ENCODE measurements around the gene TFF1.

The TFF1 gene

DNA sequence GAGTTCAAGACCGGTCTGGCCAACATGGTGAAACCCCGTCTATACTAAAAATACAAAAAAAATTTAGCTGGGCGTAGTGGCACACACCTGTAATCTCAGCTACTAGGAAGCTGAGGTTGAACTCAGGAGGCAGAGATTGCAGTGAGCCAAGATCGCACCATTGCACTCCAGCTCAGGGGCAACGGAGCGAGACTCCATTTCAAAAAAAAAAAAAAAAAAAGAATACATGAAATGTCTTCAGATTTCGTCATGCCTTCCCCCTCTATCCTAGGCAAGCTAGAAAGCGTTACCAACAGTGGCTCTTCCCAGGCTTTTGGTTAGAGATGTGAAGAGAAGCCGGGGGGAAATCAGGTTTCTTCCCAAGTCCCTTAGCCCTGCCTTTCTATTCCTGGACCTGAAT is 3.6 kb downstream of the TFF1 start:
- no peak for DNase-seq (ENCODE audit: low read depth in 2 of 2)

DNA sequence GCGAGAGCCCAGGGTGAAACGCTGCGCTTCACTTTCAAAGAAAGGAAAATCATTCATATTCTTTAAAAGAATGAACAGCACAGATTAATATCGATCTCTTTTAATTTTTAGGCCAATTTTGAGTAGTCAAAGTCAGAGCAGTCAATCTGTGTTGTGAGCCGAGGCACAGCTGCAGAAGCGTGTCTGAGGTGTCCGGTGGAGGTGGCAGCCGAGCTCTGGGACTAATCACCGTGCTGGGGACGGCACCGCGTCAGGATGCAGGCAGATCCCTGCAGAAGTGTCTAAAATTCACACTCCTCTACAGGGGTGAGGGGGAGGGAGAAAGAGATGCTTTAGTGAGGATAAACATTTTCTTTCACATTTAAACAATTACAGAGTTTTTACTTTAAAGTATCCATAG is 4.1 kb downstream of the TFF1 start:
- no peak for DNase-seq (ENCODE audit: low read depth in 2 of 2)

DNA sequence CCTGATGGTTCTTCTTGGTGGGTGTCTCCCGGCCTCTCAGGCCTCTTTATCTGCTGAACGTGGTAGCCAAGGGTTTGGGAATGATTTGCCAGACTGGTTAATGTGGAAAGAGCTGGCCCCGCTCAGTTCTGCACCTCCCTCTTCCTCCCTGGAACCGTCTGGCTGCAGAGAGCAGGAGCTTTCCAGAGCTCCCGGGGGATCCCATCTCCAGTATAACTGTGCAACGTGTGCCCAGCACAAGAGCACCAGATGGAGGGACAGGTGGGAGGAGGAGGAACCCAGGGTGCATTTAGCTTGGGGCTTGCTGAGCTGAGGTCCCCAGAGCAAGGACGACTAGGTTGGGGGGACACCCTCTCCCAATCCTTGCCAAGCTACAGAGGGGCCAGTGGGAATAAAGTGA is 5.0 kb downstream of the TFF1 start:
- DNase-seq (ENCODE audit: low read depth in 2 of 2) = no peak

DNA sequence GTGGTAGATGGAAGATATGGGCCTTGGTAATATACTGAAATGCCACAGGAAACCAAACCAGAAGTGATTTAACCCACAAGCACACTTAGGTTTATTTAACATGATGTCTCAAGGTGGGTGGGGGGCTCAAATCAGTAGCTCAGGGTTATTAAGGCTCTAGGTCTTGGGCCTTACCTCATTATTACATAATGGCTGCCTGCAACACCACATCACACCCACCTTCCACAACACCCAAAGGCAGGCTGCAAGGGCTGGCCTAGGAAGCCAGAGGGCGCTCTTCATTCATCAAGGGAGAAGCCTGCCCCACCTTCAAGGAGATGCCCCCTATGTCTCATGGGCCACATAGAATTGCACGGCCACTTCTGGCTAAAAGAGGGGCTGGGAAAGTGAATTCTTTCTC is 6.0 kb downstream of the TFF1 start:
- no peak for DNase-seq (ENCODE audit: low read depth in 2 of 2)

DNA sequence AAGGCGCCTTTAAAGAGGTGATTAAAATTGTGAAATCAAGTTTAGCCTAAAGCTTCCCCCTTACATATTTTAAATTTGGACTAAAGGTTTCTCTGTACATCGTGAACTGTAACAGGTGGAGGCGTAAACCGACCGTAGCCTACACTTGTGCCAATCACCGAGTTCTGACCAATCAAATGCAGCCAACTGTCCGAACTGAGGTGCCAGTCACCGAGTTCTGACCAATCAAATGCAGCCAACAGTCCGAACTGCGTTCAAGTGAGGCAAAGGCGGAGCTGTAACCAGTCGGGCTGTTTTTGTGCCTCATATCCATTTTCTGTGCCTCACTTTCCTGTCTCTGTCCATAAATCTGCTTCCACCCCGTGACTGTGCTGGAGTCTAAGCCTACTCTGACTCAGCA is 7.4 kb downstream of the TFF1 start:
- DNase-seq (ENCODE audit: low read depth in 2 of 2) = no peak

DNA sequence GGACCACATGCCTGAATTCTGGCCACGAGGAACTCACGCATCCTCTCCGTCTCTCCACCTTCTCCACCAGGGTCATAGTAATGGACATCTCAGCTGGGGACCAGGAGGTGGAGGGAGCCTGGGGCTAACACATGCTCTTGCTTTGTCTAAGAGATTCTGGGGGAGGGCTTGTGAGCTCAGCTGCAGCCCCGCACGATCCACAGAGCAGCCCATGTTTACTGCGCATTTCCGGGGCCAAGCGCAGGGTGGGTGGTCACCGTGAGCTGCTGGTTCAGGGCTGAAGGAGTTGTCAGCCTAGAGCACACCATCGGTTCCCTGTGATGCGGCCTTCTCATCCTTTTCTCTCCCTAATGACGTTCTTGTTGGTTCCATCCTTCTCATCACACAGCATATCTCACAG is 8.1 kb downstream of the TFF1 start:
- no peak for DNase-seq (ENCODE audit: low read depth in 2 of 2)

DNA sequence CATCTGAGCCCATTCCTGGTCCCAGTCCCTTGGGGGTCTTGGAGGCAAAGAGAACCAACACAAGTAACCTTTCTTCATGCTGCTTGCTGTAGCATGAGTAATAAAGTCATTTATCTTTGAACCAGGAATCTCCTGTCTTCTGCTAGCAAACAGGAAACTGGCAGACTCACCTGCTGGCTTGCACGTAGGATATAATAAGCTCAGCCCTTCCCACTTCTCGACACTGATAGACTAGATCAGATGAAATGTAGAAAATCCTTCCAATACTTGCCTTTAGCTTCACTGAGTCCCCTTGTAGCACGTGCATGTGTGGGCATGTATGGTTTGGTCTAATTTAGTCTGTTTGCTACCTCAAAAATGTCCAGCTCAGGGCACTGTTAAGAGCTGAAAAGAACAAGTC is 9.0 kb downstream of the TFF1 start:
- no peak for DNase-seq (ENCODE audit: low read depth in 2 of 2)

DNA sequence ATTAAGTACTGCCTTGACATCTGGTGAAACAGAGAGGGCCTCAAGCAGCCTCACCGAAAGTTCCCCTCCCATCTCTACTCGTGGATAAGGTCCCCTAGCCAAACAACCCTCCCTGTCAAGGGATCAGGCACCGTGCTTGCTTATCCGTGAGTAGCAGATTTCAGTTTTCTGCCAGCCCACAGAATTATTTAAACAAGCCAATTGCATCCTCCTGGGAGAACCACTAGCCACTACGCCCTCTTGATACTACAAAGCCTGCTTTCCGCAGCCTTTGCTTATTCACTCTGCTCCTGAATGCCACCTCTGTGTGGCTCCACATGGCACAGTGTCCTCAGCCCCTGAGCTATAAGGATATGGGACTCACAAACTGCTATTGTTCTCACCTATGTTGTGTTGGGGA is 9.7 kb downstream of the TFF1 start:
- DNase-seq (ENCODE audit: low read depth in 2 of 2) = no peak

DNA sequence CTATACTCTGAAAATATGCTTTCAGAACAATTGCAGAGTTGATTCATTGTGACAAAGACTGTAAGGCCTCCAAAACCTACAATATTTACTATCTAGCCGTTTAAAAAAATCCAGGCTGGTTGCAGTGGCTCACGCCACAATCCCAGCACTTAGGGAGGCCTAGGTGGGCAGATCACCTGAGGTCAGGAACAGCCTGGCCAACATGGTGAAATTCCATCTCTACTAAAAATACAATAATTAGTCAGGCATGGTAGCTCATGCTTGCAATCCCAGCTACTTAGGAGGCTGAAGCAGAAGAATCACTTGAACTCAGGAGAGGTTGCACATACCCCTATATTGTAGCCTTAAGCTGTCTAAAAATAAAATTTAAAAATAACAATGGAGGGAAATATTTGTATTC is 10.3 kb downstream of the TFF1 start:
- no peak for DNase-seq (ENCODE audit: low read depth in 2 of 2)

DNA sequence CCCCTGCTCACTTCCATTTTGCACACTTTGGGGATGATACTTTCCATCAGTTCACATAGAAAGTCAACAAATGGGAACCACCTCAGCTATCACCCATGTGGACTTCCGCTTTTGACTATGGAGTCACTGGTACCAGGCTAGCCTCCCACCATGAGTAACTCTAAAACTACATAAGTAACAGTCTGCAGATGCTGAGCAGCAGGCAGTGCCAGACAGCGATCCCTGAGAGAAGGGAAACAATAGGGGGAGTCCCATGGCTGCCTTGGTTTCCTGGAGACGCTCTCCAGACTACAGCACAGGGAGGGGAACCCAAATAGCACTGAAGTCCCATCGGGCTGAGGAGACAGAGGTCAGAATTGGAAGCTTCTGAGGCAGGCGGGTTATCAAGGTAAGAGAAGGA is 12.7 kb downstream of the TFF1 start:
- DNase-seq (ENCODE audit: low read depth in 2 of 2) = no peak

DNA sequence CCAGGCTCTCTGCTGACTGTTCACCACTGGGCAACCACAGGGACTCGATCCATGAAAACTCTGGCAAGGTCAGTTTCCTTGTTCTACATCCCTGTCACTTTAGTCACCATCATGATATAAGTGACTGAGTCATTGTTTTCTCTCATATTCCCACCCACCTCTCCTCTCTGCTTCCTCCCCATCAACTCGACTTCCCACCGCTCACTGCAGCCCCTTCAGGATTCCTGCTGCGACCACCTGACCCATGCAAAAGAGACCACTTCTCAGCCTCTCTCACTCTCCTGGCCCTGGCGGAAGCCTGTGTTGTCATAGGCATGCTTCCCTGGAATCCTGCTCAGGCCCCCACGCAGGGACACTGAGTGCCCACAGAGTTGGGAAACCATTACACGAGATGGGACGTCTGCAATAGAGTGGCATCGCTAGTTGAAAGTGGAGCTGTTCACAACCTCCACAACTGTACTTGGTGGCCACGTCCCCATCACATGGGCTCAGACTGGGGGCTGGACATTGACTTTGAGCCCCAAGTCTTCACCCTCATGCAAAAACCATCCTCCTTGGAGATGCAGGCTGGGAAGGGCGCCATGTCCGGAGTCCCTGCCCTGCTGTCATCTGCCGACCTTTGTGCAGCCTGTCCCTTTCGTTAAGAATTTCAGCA is 13.8 kb downstream of the TFF1 start:
- DNase-seq (ENCODE audit: low read depth in 2 of 2) = no peak

DNA sequence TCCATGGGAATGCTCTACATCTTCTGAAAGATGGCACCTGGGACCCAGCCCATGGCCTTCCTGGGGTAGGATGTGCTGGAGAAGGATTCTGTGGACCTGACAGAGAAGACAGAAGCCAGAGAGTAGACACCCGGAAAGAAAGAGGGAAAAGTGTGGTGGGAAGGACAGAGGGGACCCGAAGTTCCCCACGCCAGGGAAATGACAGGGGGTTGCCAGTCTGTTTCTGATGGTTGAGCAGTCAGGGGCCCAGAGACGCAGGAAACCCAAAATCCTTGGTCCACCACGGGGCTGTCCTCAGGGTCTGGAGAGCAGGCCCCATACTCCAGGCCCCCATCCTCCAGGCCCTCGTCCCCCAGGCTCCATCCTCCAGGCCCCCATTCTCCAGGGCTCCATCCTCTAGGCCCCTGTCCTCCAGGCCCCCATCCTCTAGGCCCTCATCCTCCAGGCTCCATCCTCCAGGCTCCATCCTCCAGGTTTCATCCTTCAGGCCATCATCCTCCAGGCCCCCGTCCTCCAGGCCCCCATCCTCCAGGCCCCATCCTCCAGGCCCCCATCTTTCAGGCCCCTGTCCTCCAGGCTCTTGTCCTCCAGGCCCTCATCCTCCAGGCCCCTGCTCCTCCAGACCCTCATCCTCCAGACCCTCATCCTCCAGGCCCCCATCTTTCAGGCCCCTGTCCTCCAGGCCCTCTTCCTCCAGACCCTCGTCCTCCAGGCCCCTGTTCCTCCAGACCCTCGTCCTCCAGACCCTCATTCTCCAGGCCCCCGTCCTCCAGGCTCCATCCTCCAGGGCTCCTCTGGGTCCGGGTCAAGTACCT is 14.5 kb downstream of the TFF1 start:
- no peak for DNase-seq (ENCODE audit: low read depth in 2 of 2)

DNA sequence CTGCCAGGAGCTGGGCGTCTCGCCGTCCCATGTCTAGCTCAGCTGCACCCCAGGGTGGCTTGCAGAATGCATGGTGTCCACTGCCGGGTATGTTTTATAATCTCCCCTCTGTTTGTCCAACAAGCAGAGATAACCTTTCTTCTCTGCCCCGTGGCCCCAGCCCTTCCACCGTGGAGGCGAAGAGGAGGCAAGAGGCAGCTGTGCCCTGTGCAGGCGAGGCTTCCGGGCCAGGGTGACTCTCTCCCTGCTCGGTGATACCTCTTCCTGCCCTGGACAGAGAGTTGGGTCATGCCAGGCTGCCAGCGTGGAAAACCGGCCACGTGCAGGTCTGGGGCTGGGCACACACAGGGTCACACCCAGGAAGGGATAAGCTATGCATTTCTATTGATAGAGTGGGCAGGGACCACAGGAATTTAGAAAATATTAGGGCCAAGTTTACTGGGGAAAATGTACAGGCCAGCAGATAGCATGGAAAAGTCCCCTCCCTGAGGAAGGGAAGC is 15.4 kb downstream of the TFF1 start, which contains the start of gene TFF2:
TFF2 (minus strand) TSS at position 68 of the 500 bp plus-strand sequence; CDS start at position 31, 37 bp downstream.
- no peak for DNase-seq (ENCODE audit: low read depth in 2 of 2)

DNA sequence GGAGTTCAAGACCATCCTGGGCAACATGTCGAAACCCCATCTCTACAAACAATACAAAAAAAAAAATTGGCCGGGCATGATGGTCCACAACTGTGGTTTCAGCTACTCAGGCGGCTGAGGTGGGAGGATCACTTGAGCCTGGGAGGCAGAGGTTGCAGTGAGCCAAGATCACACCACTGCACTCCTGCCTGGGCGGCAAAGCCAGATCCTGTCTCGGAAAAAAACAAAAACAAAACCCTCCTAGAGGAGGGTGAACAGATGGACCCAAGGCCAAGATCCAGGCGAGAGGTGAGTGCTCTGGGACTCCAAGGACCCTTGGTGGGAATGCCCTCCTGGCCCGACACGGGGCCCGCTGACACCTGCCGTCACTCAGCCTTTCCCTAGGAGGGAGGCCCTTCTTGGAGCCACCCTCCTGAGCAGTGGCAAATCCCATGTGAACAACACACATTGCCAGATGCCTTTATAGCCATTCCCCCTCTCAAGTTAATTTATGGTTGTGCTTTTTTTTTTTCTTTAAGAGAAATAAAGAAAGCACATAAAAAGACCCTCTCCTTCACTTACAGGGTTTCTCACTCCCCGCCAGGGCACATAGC is 15.9 kb downstream of the TFF1 start:
- DNase-seq (ENCODE audit: low read depth in 2 of 2) = no peak

DNA sequence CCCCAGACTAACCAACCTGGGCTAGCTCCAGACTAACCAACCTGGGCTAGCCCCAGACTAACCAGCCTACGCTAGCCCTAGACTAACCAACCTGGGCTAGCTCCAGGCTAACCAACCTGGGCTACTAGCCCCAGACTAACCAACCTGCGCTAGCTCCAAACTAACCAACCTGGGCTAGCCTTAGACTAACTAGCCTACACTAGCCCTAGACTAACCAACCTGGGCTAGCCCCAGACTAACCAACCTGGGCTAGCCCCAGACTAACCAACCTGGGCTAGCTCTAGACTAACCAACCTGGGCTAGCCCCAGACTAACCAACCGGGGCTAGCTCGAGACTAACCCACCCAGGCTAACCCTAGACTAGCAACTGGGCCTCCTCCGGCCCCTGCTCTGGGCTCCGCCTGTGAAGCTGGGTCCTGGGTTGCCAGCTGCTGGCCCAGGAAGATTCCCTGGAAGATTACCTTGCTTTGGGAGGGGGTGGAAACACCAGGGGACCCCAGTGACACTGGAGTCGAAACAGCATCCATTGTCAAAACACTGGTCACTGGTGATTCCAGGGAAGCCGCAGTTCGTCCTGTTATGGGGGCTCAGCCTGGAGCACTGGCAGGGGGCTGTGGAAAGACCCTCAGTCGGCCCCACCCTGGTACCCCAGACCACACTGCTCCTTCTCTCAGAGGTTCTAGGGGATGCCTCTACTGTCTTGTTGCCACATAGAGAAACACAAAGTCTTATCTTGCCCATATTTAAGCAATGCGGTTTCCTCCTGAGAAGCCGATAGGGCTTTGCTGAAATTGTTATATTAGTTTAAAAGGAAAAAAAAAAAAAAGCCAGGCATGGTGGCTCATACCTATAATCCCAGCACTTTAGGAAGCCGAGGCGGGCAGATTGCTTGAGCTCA is 16.7 kb downstream of the TFF1 start:
- DNase-seq (ENCODE audit: low read depth in 2 of 2) = no peak

DNA sequence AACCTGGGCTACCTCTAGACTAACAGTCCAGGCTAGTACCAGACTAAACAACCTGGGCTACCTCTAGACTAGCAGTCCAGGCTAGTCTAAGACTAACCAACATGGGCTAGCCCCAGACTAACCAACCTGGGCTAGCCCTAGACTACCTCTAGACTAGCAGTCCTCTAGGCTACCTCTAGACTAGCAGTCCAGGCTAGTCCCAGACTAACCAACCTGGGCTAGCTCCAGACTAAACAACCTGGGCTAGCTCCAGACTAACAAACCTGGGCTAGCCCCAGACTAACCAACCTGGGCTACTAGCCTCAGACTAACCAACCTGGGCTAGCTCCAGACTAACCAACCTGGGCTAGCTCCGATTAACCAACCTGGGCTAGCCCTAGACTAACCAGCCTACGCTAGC is 17.6 kb downstream of the TFF1 start:
- no peak for DNase-seq (ENCODE audit: low read depth in 2 of 2)

DNA sequence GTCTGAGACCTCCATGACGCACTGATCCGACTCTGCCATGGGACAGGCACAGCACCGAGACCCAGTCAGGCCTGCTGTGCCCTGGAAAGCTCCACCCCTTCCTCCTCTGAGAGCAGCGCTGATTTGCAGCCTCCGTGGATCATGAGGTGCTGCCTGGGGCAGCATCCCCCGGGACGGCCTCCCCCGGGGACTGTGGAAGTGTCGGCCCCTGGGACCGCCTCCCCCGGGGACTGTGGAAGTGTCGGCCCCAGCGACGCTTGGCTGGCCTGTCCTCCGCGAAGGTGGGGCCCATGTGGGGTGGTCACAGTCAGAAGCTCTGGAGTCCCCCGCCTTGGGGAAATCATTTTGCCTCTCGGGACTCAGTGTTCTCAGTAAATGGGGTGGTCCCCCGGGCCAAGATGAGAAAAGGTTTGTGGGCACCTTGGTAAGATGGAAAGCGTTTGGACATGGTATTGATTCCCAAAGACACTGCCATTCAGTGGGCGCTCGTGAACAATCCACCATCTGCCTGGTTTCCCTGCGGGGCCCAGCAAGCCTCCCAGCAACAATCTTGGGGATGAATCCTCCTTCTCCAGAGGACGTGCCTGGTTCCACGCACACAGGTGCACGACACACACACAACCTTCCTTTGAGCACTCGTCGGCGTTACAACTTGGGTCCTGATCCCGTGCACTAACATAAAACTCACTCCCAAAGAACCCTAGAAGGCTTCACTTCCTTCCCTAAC is 18.6 kb downstream of the TFF1 start:
- DNase-seq (ENCODE audit: low read depth in 2 of 2) = no peak

DNA sequence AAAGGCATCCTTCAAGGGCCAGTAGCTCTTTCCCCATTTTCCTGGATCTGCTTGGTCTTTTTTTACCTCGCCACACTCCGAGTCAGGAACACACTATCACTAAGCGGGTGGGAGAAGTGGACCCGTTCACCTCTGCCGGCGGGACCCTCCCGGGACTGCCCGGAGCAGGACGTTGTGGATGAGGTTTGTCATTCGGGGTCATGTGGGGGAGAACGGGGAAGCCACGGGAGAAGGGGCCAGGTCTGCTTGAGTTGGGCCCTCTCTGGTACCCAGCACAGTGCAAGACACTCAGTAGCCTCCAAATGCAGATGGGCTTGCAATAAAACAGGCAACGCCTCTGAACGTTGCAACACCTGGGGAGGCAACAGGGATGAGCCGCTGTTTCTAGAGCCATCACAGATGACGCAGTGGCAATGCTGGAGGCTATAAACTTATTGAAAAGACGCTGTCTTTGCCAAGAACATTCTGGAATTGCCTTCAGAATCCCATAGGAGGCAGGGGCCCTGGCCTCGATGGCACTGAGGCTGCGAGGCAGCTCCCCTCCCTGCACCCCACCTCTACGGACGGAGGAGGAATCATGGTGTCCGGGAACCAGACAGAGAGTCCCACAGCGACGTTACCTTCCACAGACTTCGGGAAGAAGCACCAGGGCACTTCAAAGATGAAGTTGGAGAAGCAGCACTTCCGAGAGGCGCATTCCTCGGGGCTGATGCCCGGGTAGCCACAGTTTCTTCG is 19.3 kb downstream of the TFF1 start:
- DNase-seq (ENCODE audit: low read depth in 2 of 2) = no peak

DNA sequence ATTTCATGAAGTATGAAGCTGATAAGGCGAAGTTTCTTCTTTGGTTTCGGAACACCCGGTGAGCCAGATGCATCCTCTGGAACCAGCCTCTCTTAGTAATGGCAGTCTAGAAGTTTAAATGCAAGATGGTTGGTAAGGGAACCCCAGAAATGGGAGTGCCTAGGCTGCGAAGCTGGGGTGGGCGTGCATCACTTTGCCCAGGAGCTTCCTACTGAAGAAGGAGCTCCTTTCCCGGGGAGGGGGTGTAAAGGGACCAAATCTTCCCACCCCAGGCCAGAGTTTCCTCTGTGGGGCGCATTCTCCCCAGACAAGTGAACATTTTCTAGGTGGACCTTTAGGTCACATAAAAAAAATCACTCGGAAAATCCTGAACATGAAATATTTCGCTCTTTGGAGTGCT is 19.9 kb downstream of the TFF1 start:
- DNase-seq (ENCODE audit: low read depth in 2 of 2) = no peak

DNA sequence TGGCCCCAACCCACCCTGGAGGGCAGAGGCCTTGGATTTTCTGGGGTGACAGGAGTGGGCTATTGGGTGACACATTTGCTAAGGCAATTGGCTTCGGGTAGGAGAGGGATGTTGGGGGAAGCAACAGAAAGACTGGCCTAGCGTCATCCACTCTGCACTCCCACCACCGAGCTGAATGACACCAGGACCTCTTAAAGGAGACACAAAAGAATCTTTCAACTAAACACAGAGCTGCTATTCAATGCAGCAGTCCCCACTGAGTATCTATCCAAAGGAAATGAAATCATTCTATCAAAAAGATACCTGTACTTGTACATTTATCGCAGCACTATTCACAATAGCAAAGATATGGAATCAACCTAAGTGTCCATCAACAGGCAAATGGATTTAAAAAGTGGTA is 21.7 kb downstream of the TFF1 start:
- DNase-seq (ENCODE audit: low read depth in 2 of 2) = no peak

Measured in activated CD8-positive, alpha-beta memory T cell treated with anti-CD3 and anti-CD28 coated beads for 4 hours (primary cell).